Measurements from ENCODE around the gene NTHL1. TPM values are rescaled to one million over a fixed set of nuclear protein-coding genes. Genes with fewer than 3 reads are reported as not detected.

Gene NTHL1
- total and polyA plus RNA-seq, 2 experiments from 2014 or later = 84.6 to 87.9 TPM

- TF ChIP-seq ZNF331 (CRISPR knock-in tag; IDR thresholded peaks at IDR 0.05; ENCODE audit: low read depth) (no peak), EZH2phosphoT487 (IDR thresholded peaks at IDR 0.05; ENCODE audit: unreplicated experiment) (no peak), POLR2AphosphoS5 (IDR thresholded peaks at IDR 0.05; ENCODE audit: low read depth) (no peak), JUNB (IDR thresholded peaks at IDR 0.05; ENCODE audit: unreplicated experiment) (no peak), STAT1 (IDR thresholded peaks at IDR 0.05; ENCODE audit: unreplicated experiment) (no peak)
Measured at GRCh38 chr16:2083876-2084780, 36.5 kb upstream of the NTHL1 start (continued).

DNA sequence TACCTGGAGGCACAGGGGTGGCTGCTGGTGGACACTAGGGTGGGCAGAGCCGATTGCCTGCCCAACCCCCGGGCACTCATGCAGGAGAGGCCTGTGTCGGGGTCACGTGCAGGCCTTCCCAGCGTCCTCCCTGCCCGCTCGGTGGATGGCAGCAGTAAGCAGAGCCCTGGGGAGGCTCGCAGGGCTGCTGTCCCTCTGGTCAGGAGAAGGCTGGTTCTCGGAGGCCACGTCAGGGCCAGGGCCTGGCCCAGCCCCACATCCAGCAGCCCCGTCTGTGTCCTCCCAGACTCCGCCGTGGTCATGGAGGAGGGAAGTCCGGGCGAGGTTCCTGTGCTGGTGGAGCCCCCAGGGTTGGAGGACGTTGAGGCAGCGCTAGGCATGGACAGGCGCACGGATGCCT is 35.8 kb upstream of the NTHL1 start:
- Histone ChIP-seq H3K36me3 (ENCODE audit: insufficient read depth) (no peaks in the 10 kb centered on the region), H3K9me2 (ENCODE audit: insufficient read depth) (no peaks in the 10 kb centered on the region), H3F3A (replicated peaks; ENCODE audit: low read depth) (no peaks in the 10 kb centered on the region), H2AFZ (no peak overlapping the region), H3K79me2 (replicated peaks; ENCODE audit: insufficient read depth) (no peaks in the 10 kb centered on the region), H3K27me3 (ENCODE audit: insufficient read depth) (no peaks in the 10 kb centered on the region), H3K27ac (ENCODE audit: low read depth) (no peak overlapping the region), H3K4me2 (no peak overlapping the region), H3K4me1 (ENCODE audit: insufficient read depth) (no peaks in the 10 kb centered on the region), H3K4me3 (no peak overlapping the region), H4K20me1 (replicated peaks; ENCODE audit: insufficient read depth) (no peaks in the 10 kb centered on the region)
- Mint-ChIP-seq H3K9me3 (no peaks in the 10 kb centered on the region), H3K4me1 (no peaks in the 10 kb centered on the region), H3K27me3 (ENCODE audit: insufficient read depth, low read depth, poor library complexity) (peaks cover 5% of the 10 kb centered on the region), H3K27ac (no peak overlapping the region), H3K4me3 (no peak overlapping the region), H3K36me3 (ENCODE audit: low read depth) (peaks cover 5% of the 10 kb centered on the region; the same call in 1 of the 3 replicates)
- ATAC-seq (no peak), DNase-seq (ENCODE audit: low spot score) (no peak)
- TF ChIP-seq EZH2 (IDR thresholded peaks at IDR 0.05; ENCODE audit: low read depth, unreplicated experiment) (no peak), ZNF114 (CRISPR knock-in tag; IDR thresholded peaks at IDR 0.05) (no peak), REST (IDR thresholded peaks at IDR 0.05; ENCODE audit: unreplicated experiment) (no peak), ETS1 (IDR thresholded peaks at IDR 0.05) (no peak), POLR2AphosphoS5 (IDR thresholded peaks at IDR 0.05; ENCODE audit: low read depth) (no peak), STAT1 (IDR thresholded peaks at IDR 0.05; ENCODE audit: unreplicated experiment) (no peak), ZNF331 (CRISPR knock-in tag; IDR thresholded peaks at IDR 0.05; ENCODE audit: low read depth) (no peak), JUNB (IDR thresholded peaks at IDR 0.05; ENCODE audit: unreplicated experiment) (no peak)
- TF ChIP-seq, protein P1, sequence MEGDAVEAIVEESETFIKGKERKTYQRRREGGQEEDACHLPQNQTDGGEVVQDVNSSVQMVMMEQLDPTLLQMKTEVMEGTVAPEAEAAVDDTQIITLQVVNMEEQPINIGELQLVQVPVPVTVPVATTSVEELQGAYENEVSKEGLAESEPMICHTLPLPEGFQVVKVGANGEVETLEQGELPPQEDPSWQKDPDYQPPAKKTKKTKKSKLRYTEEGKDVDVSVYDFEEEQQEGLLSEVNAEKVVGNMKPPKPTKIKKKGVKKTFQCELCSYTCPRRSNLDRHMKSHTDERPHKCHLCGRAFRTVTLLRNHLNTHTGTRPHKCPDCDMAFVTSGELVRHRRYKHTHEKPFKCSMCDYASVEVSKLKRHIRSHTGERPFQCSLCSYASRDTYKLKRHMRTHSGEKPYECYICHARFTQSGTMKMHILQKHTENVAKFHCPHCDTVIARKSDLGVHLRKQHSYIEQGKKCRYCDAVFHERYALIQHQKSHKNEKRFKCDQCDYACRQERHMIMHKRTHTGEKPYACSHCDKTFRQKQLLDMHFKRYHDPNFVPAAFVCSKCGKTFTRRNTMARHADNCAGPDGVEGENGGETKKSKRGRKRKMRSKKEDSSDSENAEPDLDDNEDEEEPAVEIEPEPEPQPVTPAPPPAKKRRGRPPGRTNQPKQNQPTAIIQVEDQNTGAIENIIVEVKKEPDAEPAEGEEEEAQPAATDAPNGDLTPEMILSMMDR (conservative IDR thresholded peaks at IDR 0.05; ENCODE audit: low read depth in 2 of 2) = no peak
- TF ChIP-seq, protein P2, sequence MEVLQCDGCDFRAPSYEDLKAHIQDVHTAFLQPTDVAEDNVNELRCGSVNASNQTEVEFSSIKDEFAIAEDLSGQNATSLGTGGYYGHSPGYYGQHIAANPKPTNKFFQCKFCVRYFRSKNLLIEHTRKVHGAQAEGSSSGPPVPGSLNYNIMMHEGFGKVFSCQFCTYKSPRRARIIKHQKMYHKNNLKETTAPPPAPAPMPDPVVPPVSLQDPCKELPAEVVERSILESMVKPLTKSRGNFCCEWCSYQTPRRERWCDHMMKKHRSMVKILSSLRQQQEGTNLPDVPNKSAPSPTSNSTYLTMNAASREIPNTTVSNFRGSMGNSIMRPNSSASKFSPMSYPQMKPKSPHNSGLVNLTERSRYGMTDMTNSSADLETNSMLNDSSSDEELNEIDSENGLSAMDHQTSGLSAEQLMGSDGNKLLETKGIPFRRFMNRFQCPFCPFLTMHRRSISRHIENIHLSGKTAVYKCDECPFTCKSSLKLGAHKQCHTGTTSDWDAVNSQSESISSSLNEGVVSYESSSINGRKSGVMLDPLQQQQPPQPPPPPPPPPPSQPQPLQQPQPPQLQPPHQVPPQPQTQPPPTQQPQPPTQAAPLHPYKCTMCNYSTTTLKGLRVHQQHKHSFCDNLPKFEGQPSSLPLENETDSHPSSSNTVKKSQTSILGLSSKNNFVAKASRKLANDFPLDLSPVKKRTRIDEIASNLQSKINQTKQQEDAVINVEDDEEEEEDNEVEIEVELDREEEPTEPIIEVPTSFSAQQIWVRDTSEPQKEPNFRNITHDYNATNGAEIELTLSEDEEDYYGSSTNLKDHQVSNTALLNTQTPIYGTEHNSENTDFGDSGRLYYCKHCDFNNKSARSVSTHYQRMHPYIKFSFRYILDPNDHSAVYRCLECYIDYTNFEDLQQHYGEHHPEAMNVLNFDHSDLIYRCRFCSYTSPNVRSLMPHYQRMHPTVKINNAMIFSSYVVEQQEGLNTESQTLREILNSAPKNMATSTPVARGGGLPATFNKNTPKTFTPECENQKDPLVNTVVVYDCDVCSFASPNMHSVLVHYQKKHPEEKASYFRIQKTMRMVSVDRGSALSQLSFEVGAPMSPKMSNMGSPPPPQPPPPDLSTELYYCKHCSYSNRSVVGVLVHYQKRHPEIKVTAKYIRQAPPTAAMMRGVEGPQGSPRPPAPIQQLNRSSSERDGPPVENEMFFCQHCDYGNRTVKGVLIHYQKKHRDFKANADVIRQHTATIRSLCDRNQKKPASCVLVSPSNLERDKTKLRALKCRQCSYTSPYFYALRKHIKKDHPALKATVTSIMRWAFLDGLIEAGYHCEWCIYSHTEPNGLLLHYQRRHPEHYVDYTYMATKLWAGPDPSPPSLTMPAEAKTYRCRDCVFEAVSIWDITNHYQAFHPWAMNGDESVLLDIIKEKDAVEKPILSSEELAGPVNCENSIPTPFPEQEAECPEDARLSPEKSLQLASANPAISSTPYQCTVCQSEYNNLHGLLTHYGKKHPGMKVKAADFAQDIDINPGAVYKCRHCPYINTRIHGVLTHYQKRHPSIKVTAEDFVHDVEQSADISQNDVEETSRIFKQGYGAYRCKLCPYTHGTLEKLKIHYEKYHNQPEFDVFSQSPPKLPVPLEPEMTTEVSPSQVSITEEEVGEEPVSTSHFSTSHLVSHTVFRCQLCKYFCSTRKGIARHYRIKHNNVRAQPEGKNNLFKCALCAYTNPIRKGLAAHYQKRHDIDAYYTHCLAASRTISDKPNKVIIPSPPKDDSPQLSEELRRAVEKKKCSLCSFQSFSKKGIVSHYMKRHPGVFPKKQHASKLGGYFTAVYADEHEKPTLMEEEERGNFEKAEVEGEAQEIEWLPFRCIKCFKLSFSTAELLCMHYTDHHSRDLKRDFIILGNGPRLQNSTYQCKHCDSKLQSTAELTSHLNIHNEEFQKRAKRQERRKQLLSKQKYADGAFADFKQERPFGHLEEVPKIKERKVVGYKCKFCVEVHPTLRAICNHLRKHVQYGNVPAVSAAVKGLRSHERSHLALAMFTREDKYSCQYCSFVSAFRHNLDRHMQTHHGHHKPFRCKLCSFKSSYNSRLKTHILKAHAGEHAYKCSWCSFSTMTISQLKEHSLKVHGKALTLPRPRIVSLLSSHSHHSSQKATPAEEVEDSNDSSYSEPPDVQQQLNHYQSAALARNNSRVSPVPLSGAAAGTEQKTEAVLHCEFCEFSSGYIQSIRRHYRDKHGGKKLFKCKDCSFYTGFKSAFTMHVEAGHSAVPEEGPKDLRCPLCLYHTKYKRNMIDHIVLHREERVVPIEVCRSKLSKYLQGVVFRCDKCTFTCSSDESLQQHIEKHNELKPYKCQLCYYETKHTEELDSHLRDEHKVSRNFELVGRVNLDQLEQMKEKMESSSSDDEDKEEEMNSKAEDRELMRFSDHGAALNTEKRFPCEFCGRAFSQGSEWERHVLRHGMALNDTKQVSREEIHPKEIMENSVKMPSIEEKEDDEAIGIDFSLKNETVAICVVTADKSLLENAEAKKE (CRISPR knock-in tag; IDR thresholded peaks at IDR 0.05) = no peak

All from GM23338 (cell line).